Calu3 (cell line): ENCODE measurements around the gene RPN2. TPM values are rescaled to one million over a fixed set of nuclear protein-coding genes. Genes with fewer than 3 reads are reported as not detected.

Source experiments
- BruUV-seq: library from RNA; stranded (reverse); fragments of 400-500 nt; replicated peaks from 2 replicates; lab custom pipeline; 2021; lab: Mats Ljungman, UMichigan
- CTCF ChIA-PET: fragments of 300-600 bp; sonication (Branson Sonifier 250); formaldehyde crosslinking; loops from one replicate; lab custom pipeline; 2022; ENCODE audit warnings: antibody characterized with exemption; lab: Charles Lee
- DNase-seq: peaks from one replicate; pipeline ENCODE4 v3.0.0; 2022
- H3K27ac Mint-ChIP-seq: one replicate; pipeline ENCODE4 v1.8.0; 2022; ENCODE audit warnings: mixed read lengths; ENCODE audit not compliant: unreplicated experiment
- H3K27me3 Mint-ChIP-seq: one replicate; pipeline ENCODE4 v1.8.0; 2022; ENCODE audit warnings: mixed read lengths; ENCODE audit not compliant: unreplicated experiment
- H3K36me3 Mint-ChIP-seq: one replicate; pipeline ENCODE4 v1.8.0; 2022; ENCODE audit warnings: mild to moderate bottlenecking, moderate library complexity, mixed read lengths; ENCODE audit not compliant: insufficient read depth, unreplicated experiment
- H3K4me1 Mint-ChIP-seq: one replicate; pipeline ENCODE4 v1.8.0; 2022; ENCODE audit warnings: mild to moderate bottlenecking, low read depth, mixed read lengths; ENCODE audit not compliant: unreplicated experiment
- H3K4me3 Mint-ChIP-seq: one replicate; pipeline ENCODE4 v1.8.0; 2022; ENCODE audit warnings: mild to moderate bottlenecking, low read depth, moderate library complexity, mixed read lengths; ENCODE audit not compliant: unreplicated experiment
- H3K9me3 Mint-ChIP-seq: one replicate; pipeline ENCODE4 v1.8.0; 2022; ENCODE audit warnings: low read depth, mixed read lengths; ENCODE audit not compliant: unreplicated experiment
- CTCF ChIP-seq: fragments of 200-600 bp; IDR thresholded peaks from one replicate; pipeline ENCODE4 v1.8.0; 2022; ENCODE audit warnings: antibody characterized with exemption; ENCODE audit not compliant: unreplicated experiment
- intact Hi-C: fragments of 100-400 bp; cut with micrococcal nuclease; formaldehyde crosslinking; loops from one replicate; pipeline ENCODE4 v1.10.0; 2022; ENCODE audit not compliant: unreplicated experiment
- total RNA-seq: library from RNA; stranded (reverse); gene quantifications from 2 replicates; pipeline ENCODE4 v1.2.3, GENCODE V29; 2022

Gene RPN2
- total RNA-seq, 1 experiment from 2014 or later, result 522 TPM

- intact Hi-C loops, result no loop called here
- H3K4me3 Mint-ChIP-seq, result no peak overlapping the region
- no peaks in the 10 kb centered on the region for H3K9me3 Mint-ChIP-seq
- BruUV-seq, result no TSS peak
- peaks cover 11% of the 10 kb centered on the region for H3K4me1 Mint-ChIP-seq
- H3K27me3 Mint-ChIP-seq, result no peaks in the 10 kb centered on the region
- H3K36me3 Mint-ChIP-seq, result no peaks in the 10 kb centered on the region
- no peak for DNase-seq
- no peak overlapping the region for H3K27ac Mint-ChIP-seq
- CTCF ChIA-PET, result interaction anchor here (0.7 to 1.6 kb wide), 6 partner anchors 9 to 259 kb away, joined by 3 to 9 read pairs (median 3); no protein-coding TSS in a partner anchor
- no peak for TF ChIP-seq CTCF
These were observed 98.1 kb downstream of the RPN2 start for GRCh38 chr20:37277253-37277593.

- no peak for DNase-seq
- no peak overlapping the region for H3K27ac Mint-ChIP-seq
- H3K4me3 Mint-ChIP-seq, result no peak overlapping the region
- peaks cover 11% of the 10 kb centered on the region for H3K4me1 Mint-ChIP-seq
- no peaks in the 10 kb centered on the region for H3K9me3 Mint-ChIP-seq
- no peaks in the 10 kb centered on the region for H3K27me3 Mint-ChIP-seq
- no TSS peak for BruUV-seq
- H3K36me3 Mint-ChIP-seq, result no peaks in the 10 kb centered on the region
- CTCF ChIA-PET, result interaction anchor here (0.5 kb wide), 1 partner anchor 30 kb away, joined by 3 read pairs; no protein-coding TSS in a partner anchor
- intact Hi-C loops, result no loop called here
- TF ChIP-seq CTCF, result no peak
These were observed 99.9 kb downstream of the RPN2 start for GRCh38 chr20:37278966-37279590.

- intact Hi-C loops, result no loop called here
- Mint-ChIP-seq H3K4me3 (no peak overlapping the region), H3K27me3 (no peaks in the 10 kb centered on the region), H3K36me3 (no peaks in the 10 kb centered on the region), H3K4me1 (peaks cover 11% of the 10 kb centered on the region), H3K9me3 (no peaks in the 10 kb centered on the region), H3K27ac (no peak overlapping the region)
- DNase-seq, result no peak
- CTCF ChIA-PET, result interaction anchor here (0.5 to 1.0 kb wide), 3 partner anchors 30 to 255 kb away, joined by 3 to 4 read pairs (median 3); no protein-coding TSS in a partner anchor
- no TSS peak for BruUV-seq
- no peak for TF ChIP-seq CTCF
These were observed 100.7 kb downstream of the RPN2 start for GRCh38 chr20:37279820-37280219.

- no peak overlapping the region for H3K4me3 Mint-ChIP-seq
- no peak for TF ChIP-seq CTCF
- CTCF ChIA-PET, result interaction anchor here (0.7 to 1.0 kb wide), 2 partner anchors 160 to 254 kb away, joined by 3 to 4 read pairs; no protein-coding TSS in a partner anchor
- H3K36me3 Mint-ChIP-seq, result no peaks in the 10 kb centered on the region
- intact Hi-C loops, result no loop called here
- H3K27me3 Mint-ChIP-seq, result no peaks in the 10 kb centered on the region
- no TSS peak for BruUV-seq
- peaks cover 11% of the 10 kb centered on the region for H3K4me1 Mint-ChIP-seq
- no peak for DNase-seq
- H3K9me3 Mint-ChIP-seq, result no peaks in the 10 kb centered on the region
- no peak overlapping the region for H3K27ac Mint-ChIP-seq
These were observed 101.3 kb downstream of the RPN2 start for GRCh38 chr20:37280403-37280802.
